Gastrocnemius medialis (tissue), 4 donors: ENCODE data around the gene FXR2. TPM values are rescaled to one million over a fixed set of nuclear protein-coding genes. Genes with fewer than 3 reads are reported as not detected.
A peak's percentile ranks its signal among the peaks of the same experiment; 100 is the strongest.

Experiments used
- ATAC-seq, 2 donors: fragments of 150-250 bp; one replicate each; pipeline ENCODE4 v1.9.1; 2016
- DNase-seq, 2 donors: peaks; one replicate each; pipeline ENCODE4 v3.0.0-alpha.2; 2019
- H3K27ac ChIP-seq, 4 donors: fragments of 200-600 bp; sonication (generic); 1 replicate in 1 of 4; 2 replicates in 3 of 4; pipeline ENCODE4 v1.5.1; 2016 to 2018; ENCODE audit warnings: mild to moderate bottlenecking in 2 of 4, moderate library complexity in 1 of 4
- H3K27me3 ChIP-seq, 3 donors: fragments of 200-600 bp; sonication (generic) in 2 of 3; 1 replicate in 1 of 3; 2 replicates in 2 of 3; pipeline versions ENCODE4 v1.5.1 to v1.6.0; 2016 to 2019; ENCODE audit warnings: mild to moderate bottlenecking in 1 of 3, moderate library complexity in 1 of 3
- H3K36me3 ChIP-seq, 2 donors: fragments of 200-600 bp; sonication (generic) in 1 of 2; one replicate each; pipeline ENCODE4 v1.5.1; 2017 to 2018
- H3K4me1 ChIP-seq, 2 donors: fragments of 200-600 bp; sonication (generic) in 1 of 2; one replicate each; pipeline ENCODE4 v1.5.1; 2016 to 2017; ENCODE audit warnings: mild to moderate bottlenecking in 2 of 2
- H3K4me3 ChIP-seq, 4 donors: fragments of 200-600 bp; sonication (generic) in 3 of 4; 1 replicate in 1 of 4; 2 replicates in 3 of 4; pipeline ENCODE4 v1.5.1; 2016 to 2019; ENCODE audit warnings: mild to moderate bottlenecking in 2 of 4
- H3K9me3 ChIP-seq, 3 donors: fragments of 200-600 bp; sonication (generic) in 2 of 3; 1 replicate in 1 of 3; 2 replicates in 2 of 3; pipeline ENCODE4 v1.5.1; 2016 to 2019
- CTCF ChIP-seq, 5 experiments: fragments of 450-650 bp in 3 of 5; fragments of 200-600 bp in 2 of 5; sonication (generic) in 2 of 5; IDR thresholded peaks in 4 of 5; conservative IDR thresholded peaks in 1 of 5; 1 replicate in 4 of 5; 2 replicates in 1 of 5; pipeline ENCODE4 v1.5.1; 2016 to 2019; ENCODE audit warnings: antibody characterized with exemption in 5 of 5, mild to moderate bottlenecking in 3 of 5, moderate library complexity in 3 of 5
- POLR2A ChIP-seq, 2 donors: fragments of 450-650 bp; IDR thresholded peaks; one replicate each; pipeline ENCODE4 v1.6.1; 2017; ENCODE audit warnings: antibody characterized with exemption in 2 of 2, mild to moderate bottlenecking in 2 of 2, moderate library complexity in 2 of 2
- in situ Hi-C, 4 donors: fragments of 200-750 bp; cut with MboI; loops; one replicate each; pipeline versions ENCODE4 v1.15.0 to v1.8.0; 2017; ENCODE audit warnings: low sequenced_read_pairs in 4 of 4
- intact Hi-C: fragments of 100-400 bp; cut with DNase I; formaldehyde crosslinking; loops from one replicate; pipeline ENCODE4 v1.15.1; 2023; ENCODE audit warnings: low total_unique reads
- total RNA-seq, 4 donors: library from RNA; depleted of rRNA; stranded (reverse); fragments of >200 nt; gene quantifications; one replicate each; pipeline versions ENCODE4 v1.1.0 to v1.2.3, GENCODE V29; 2016

Gene FXR2
- total RNA-seq, 4 donors from 2014 or later = 100 to 174 (median 140) TPM

- peak overlapping the region; percentile 88 to 98 (median 91) for H3K27ac ChIP-seq
- ATAC-seq = peak in 1 of 2 donors; percentile 86
- TF ChIP-seq POLR2A (IDR thresholded peaks at IDR 0.05) (no peak), CTCF (IDR thresholded peaks at IDR 0.05 in 4 of 5, conservative IDR thresholded peaks at IDR 0.05 in 1 of 5) (no peak)
- intact Hi-C loops = loop anchor here (1.0 to 2.0 kb wide), 5 partner anchors 12 to 131 kb away; partner anchors contain the start of genes POLR2A, SAT2, SENP3 and WRAP53
- H3K9me3 ChIP-seq = no peaks in the 10 kb centered on the region
- DNase-seq = no peak
- peaks cover 0 to 7% of the 10 kb centered on the region in 2 donors for H3K36me3 ChIP-seq
- H3K4me1 ChIP-seq = peaks cover 33 to 36% of the 10 kb centered on the region in 2 donors
- H3K27me3 ChIP-seq = no peaks in the 10 kb centered on the region
- H3K4me3 ChIP-seq = peak overlapping the region; percentile 52 to 71 (median 58)
- in situ Hi-C loops = no loop called here
These were observed 609 bp upstream of the FXR2 start for GRCh38 chr17:7615265-7615747.

GRCh38 chr17:7613769-7614424, 800 bp downstream of the FXR2 start:
- no peak for TF ChIP-seq POLR2A (IDR thresholded peaks at IDR 0.05)
- no peak for TF ChIP-seq CTCF (IDR thresholded peaks at IDR 0.05 in 4 of 5, conservative IDR thresholded peaks at IDR 0.05 in 1 of 5)
- DNase-seq (no peak), ATAC-seq (peak; percentile 4 to 9)
- Histone ChIP-seq H3K4me3 (peak overlapping the region; percentile 71 to 95 (median 74)), H3K9me3 (no peaks in the 10 kb centered on the region), H3K27ac (peak overlapping the region; percentile 88 to 98 (median 91)), H3K36me3 (peaks cover 0 to 7% of the 10 kb centered on the region in 2 donors), H3K4me1 (peaks cover 42 to 45% of the 10 kb centered on the region in 2 donors), H3K27me3 (no peaks in the 10 kb centered on the region)
- intact Hi-C loops (loop anchor here (2.0 kb wide), 2 partner anchors 41 to 53 kb away; partner anchors contain the start of gene SENP3), in situ Hi-C loops (no loop called here)

- Histone ChIP-seq H3K4me1 (peaks cover 48% of the 10 kb centered on the region in 2 donors), H3K9me3 (no peaks in the 10 kb centered on the region), H3K27me3 (no peaks in the 10 kb centered on the region), H3K36me3 (peaks cover 0 to 7% of the 10 kb centered on the region in 2 donors), H3K27ac (peak overlapping the region; percentile 88 to 98 (median 91)), H3K4me3 (no peak overlapping the region)
- TF ChIP-seq CTCF (IDR thresholded peaks at IDR 0.05 in 4 of 5, conservative IDR thresholded peaks at IDR 0.05 in 1 of 5) (no peak), POLR2A (IDR thresholded peaks at IDR 0.05) (no peak)
- DNase-seq (no peak), ATAC-seq (no peak)
- in situ Hi-C loops = no loop called here
- intact Hi-C loops = no loop called here
These were observed 2.4 kb downstream of the FXR2 start for GRCh38 chr17:7612294-7612640.

- in situ Hi-C loops (no loop called here), intact Hi-C loops (no loop called here)
- no peaks in the 10 kb centered on the region for H3K9me3 ChIP-seq
- peak overlapping the region; percentile 88 to 98 (median 91) for H3K27ac ChIP-seq
- no peak for TF ChIP-seq POLR2A (IDR thresholded peaks at IDR 0.05)
- no peak for TF ChIP-seq CTCF (IDR thresholded peaks at IDR 0.05 in 4 of 5, conservative IDR thresholded peaks at IDR 0.05 in 1 of 5)
- DNase-seq (no peak), ATAC-seq (no peak)
- no peaks in the 10 kb centered on the region for H3K27me3 ChIP-seq
- no peak overlapping the region for H3K4me3 ChIP-seq
- peaks cover 0 to 7% of the 10 kb centered on the region in 2 donors for H3K36me3 ChIP-seq
- peaks cover 52 to 53% of the 10 kb centered on the region in 2 donors for H3K4me1 ChIP-seq
These were observed 2.9 kb downstream of the FXR2 start for GRCh38 chr17:7611635-7612293.
